ENCODE data around the gene STRA6.
"Not testable (repeated sequence)": the region's sequence is repeated elsewhere in the genome, so short reads cannot be mapped to it uniquely, and the experiment has no call there.

Gene STRA6

GRCh38 chr15:74179983-74180880 is 22.4 kb downstream of the STRA6 start:
- no peak for DNase-seq

- DNase-seq, result no peak
Measured at GRCh38 chr15:74179101-74179841, 23.3 kb downstream of the STRA6 start.

GRCh38 chr15:74178326-74179100 is 24.1 kb downstream of the STRA6 start:
- no peak for DNase-seq

GRCh38 chr15:74176262-74177214 is 26.0 kb downstream of the STRA6 start:
- no peak for DNase-seq

- no peak for DNase-seq
Measured at GRCh38 chr15:74175271-74176191, 27.1 kb downstream of the STRA6 start.

GRCh38 chr15:74174958-74175253 is 27.7 kb downstream of the STRA6 start:
- DNase-seq, result no peak

GRCh38 chr15:74174219-74174957 is 28.2 kb downstream of the STRA6 start:
- DNase-seq, result no peak

- no peak for DNase-seq
Measured at GRCh38 chr15:74173380-74174218, 29.0 kb downstream of the STRA6 start, which contains the start of gene ISLR. Gene ISLR (plus strand): TSS chr15:74173710. CDS start chr15:74174859, 1,149 bp downstream.

GRCh38 chr15:74172701-74173379 is 29.7 kb downstream of the STRA6 start:
- DNase-seq, result no peak

GRCh38 chr15:74171965-74172541 is 30.5 kb downstream of the STRA6 start:
- no peak for DNase-seq

- no peak for DNase-seq
Measured at GRCh38 chr15:74170875-74171578, 31.6 kb downstream of the STRA6 start.

GRCh38 chr15:74170071-74170844 is 32.3 kb downstream of the STRA6 start:
- no peak for DNase-seq

- DNase-seq, result no peak
Measured at GRCh38 chr15:74168711-74169126, 33.9 kb downstream of the STRA6 start.

- DNase-seq, result no peak
Measured at GRCh38 chr15:74167891-74168331, 34.7 kb downstream of the STRA6 start.

- DNase-seq, result no peak
Measured at GRCh38 chr15:74165461-74165860, 37.1 kb downstream of the STRA6 start.

GRCh38 chr15:74162195-74162536 is 40.4 kb downstream of the STRA6 start:
- DNase-seq, result not testable (repeated sequence)

- not testable (repeated sequence) for DNase-seq
Measured at GRCh38 chr15:74160390-74160789, 42.2 kb downstream of the STRA6 start.
